Measurements from ENCODE around the gene PCSK6. TPM values are rescaled to one million over a fixed set of nuclear protein-coding genes. Genes with fewer than 3 reads are reported as not detected.

Gene PCSK6
- total RNA-seq, 2 experiments from 2014 or later: 1.4 to 2.1 TPM

- POLR2A ChIA-PET: no interaction called here
- H3K9me3 Mint-ChIP-seq: no peaks in the 10 kb centered on the region
- H3K36me3 Mint-ChIP-seq: no peaks in the 10 kb centered on the region
- H3K27me3 Mint-ChIP-seq: peaks cover 7% of the 10 kb centered on the region
- no peak overlapping the region for H3K27ac Mint-ChIP-seq
- DNase-seq (no peak), ATAC-seq (ENCODE audit: low read depth) (no peak)
- peaks cover 5% of the 10 kb centered on the region for H3K4me1 Mint-ChIP-seq
- H3K4me3 Mint-ChIP-seq: no peak overlapping the region
Measured at GRCh38 chr15:101452572-101452971, 36.9 kb downstream of the PCSK6 start.

GRCh38 chr15:101451846-101452245, 37.7 kb downstream of the PCSK6 start:
- DNase-seq (no peak), ATAC-seq (ENCODE audit: low read depth) (no peak)
- no peak overlapping the region for H3K27ac Mint-ChIP-seq
- POLR2A ChIA-PET: no interaction called here
- H3K9me3 Mint-ChIP-seq: no peaks in the 10 kb centered on the region
- H3K4me1 Mint-ChIP-seq: peaks cover 5% of the 10 kb centered on the region
- H3K36me3 Mint-ChIP-seq: no peaks in the 10 kb centered on the region
- H3K4me3 Mint-ChIP-seq: no peak overlapping the region
- peaks cover 7% of the 10 kb centered on the region for H3K27me3 Mint-ChIP-seq

- DNase-seq: no peak
Measured at GRCh38 chr15:101451266-101451799, 38.2 kb downstream of the PCSK6 start.

GRCh38 chr15:101450403-101451265, 38.9 kb downstream of the PCSK6 start:
- POLR2A ChIA-PET: no interaction called here
- peaks cover 7% of the 10 kb centered on the region for H3K27me3 Mint-ChIP-seq

More at GRCh38 chr15:101451266-101451799, 38.2 kb downstream of the PCSK6 start:
- no peak for ATAC-seq (ENCODE audit: low read depth)
- POLR2A ChIA-PET: no interaction called here
- no peak overlapping the region for H3K4me3 Mint-ChIP-seq
- H3K27me3 Mint-ChIP-seq: peaks cover 7% of the 10 kb centered on the region
- H3K9me3 Mint-ChIP-seq: no peaks in the 10 kb centered on the region
- no peak overlapping the region for H3K27ac Mint-ChIP-seq
- H3K4me1 Mint-ChIP-seq: peaks cover 5% of the 10 kb centered on the region
- no peaks in the 10 kb centered on the region for H3K36me3 Mint-ChIP-seq

GRCh38 chr15:101449471-101450402, 39.8 kb downstream of the PCSK6 start:
- peaks cover 4% of the 10 kb centered on the region for H3K27me3 Mint-ChIP-seq
- no peak overlapping the region for H3K4me3 Mint-ChIP-seq
- no peaks in the 10 kb centered on the region for H3K36me3 Mint-ChIP-seq
- ATAC-seq (ENCODE audit: low read depth) (no peak), DNase-seq (no peak)
- no peak overlapping the region for H3K27ac Mint-ChIP-seq
- POLR2A ChIA-PET: no interaction called here
- peaks cover 1% of the 10 kb centered on the region for H3K4me1 Mint-ChIP-seq
- peaks cover 2% of the 10 kb centered on the region for H3K9me3 Mint-ChIP-seq

More at GRCh38 chr15:101450403-101451265, 38.9 kb downstream of the PCSK6 start:
- H3K27ac Mint-ChIP-seq: no peak overlapping the region
- DNase-seq: no peak
- H3K4me3 Mint-ChIP-seq: no peak overlapping the region
- H3K9me3 Mint-ChIP-seq: no peaks in the 10 kb centered on the region
- ATAC-seq (ENCODE audit: low read depth): no peak
- H3K4me1 Mint-ChIP-seq: peaks cover 4% of the 10 kb centered on the region
- H3K36me3 Mint-ChIP-seq: no peaks in the 10 kb centered on the region

GRCh38 chr15:101448336-101448735, 41.2 kb downstream of the PCSK6 start:
- no peaks in the 10 kb centered on the region for H3K36me3 Mint-ChIP-seq
- peaks cover 2% of the 10 kb centered on the region for H3K9me3 Mint-ChIP-seq
- H3K27me3 Mint-ChIP-seq: peaks cover 4% of the 10 kb centered on the region
- no peak overlapping the region for H3K27ac Mint-ChIP-seq
- ATAC-seq (ENCODE audit: low read depth): no peak
- POLR2A ChIA-PET: no interaction called here
- peaks cover 1% of the 10 kb centered on the region for H3K4me1 Mint-ChIP-seq
- no peak overlapping the region for H3K4me3 Mint-ChIP-seq
- no peak for DNase-seq

GRCh38 chr15:101447561-101448071, 41.9 kb downstream of the PCSK6 start:
- Mint-ChIP-seq H3K4me3 (no peak overlapping the region), H3K36me3 (no peaks in the 10 kb centered on the region), H3K27ac (no peak overlapping the region), H3K9me3 (peaks cover 2% of the 10 kb centered on the region), H3K4me1 (peaks cover 1% of the 10 kb centered on the region), H3K27me3 (peaks cover 4% of the 10 kb centered on the region)
- ATAC-seq (ENCODE audit: low read depth) (no peak), DNase-seq (no peak)
- POLR2A ChIA-PET: no interaction called here

- DNase-seq (no peak), ATAC-seq (ENCODE audit: low read depth) (no peak)
- no peak overlapping the region for H3K4me3 Mint-ChIP-seq
- H3K27me3 Mint-ChIP-seq: peaks cover 4% of the 10 kb centered on the region
- POLR2A ChIA-PET: no interaction called here
- H3K36me3 Mint-ChIP-seq: no peaks in the 10 kb centered on the region
- no peak overlapping the region for H3K27ac Mint-ChIP-seq
- peaks cover 1% of the 10 kb centered on the region for H3K4me1 Mint-ChIP-seq
- H3K9me3 Mint-ChIP-seq: peaks cover 2% of the 10 kb centered on the region
Measured at GRCh38 chr15:101447168-101447533, 42.4 kb downstream of the PCSK6 start.

GRCh38 chr15:101446518-101447167, 42.9 kb downstream of the PCSK6 start:
- no peak for ATAC-seq (ENCODE audit: low read depth)
- H3K4me1 Mint-ChIP-seq: peaks cover 3% of the 10 kb centered on the region
- no peak overlapping the region for H3K27ac Mint-ChIP-seq
- DNase-seq: no peak
- POLR2A ChIA-PET: no interaction called here
- H3K4me3 Mint-ChIP-seq: no peak overlapping the region
- peaks cover 4% of the 10 kb centered on the region for H3K27me3 Mint-ChIP-seq
- H3K9me3 Mint-ChIP-seq: peaks cover 2% of the 10 kb centered on the region
- H3K36me3 Mint-ChIP-seq: no peaks in the 10 kb centered on the region

GRCh38 chr15:101445562-101446517, 43.7 kb downstream of the PCSK6 start:
- peaks cover 2% of the 10 kb centered on the region for H3K9me3 Mint-ChIP-seq
- no peak for ATAC-seq (ENCODE audit: low read depth)
- H3K27ac Mint-ChIP-seq: no peak overlapping the region
- DNase-seq: no peak
- POLR2A ChIA-PET: no interaction called here
- H3K4me3 Mint-ChIP-seq: no peak overlapping the region
- peaks cover 5% of the 10 kb centered on the region for H3K4me1 Mint-ChIP-seq
- H3K27me3 Mint-ChIP-seq: peaks cover 3% of the 10 kb centered on the region
- no peaks in the 10 kb centered on the region for H3K36me3 Mint-ChIP-seq

GRCh38 chr15:101444807-101445508, 44.5 kb downstream of the PCSK6 start:
- ATAC-seq (ENCODE audit: low read depth) (no peak), DNase-seq (no peak)
- no peak overlapping the region for H3K4me3 Mint-ChIP-seq
- H3K27ac Mint-ChIP-seq: no peak overlapping the region
- peaks cover 2% of the 10 kb centered on the region for H3K9me3 Mint-ChIP-seq
- peaks cover 3% of the 10 kb centered on the region for H3K27me3 Mint-ChIP-seq
- POLR2A ChIA-PET: no interaction called here
- H3K36me3 Mint-ChIP-seq: no peaks in the 10 kb centered on the region
- peaks cover 5% of the 10 kb centered on the region for H3K4me1 Mint-ChIP-seq

- ATAC-seq (ENCODE audit: low read depth) (no peak), DNase-seq (no peak)
- peaks cover 2% of the 10 kb centered on the region for H3K9me3 Mint-ChIP-seq
- H3K27me3 Mint-ChIP-seq: peaks cover 4% of the 10 kb centered on the region
- no peak overlapping the region for H3K4me3 Mint-ChIP-seq
- POLR2A ChIA-PET: no interaction called here
- H3K4me1 Mint-ChIP-seq: peaks cover 5% of the 10 kb centered on the region
- H3K36me3 Mint-ChIP-seq: no peaks in the 10 kb centered on the region
- no peak overlapping the region for H3K27ac Mint-ChIP-seq
Measured at GRCh38 chr15:101444015-101444414, 45.5 kb downstream of the PCSK6 start.
